H1 (cell line): ENCODE data around the gene NUMB. TPM values are rescaled to one million over a fixed set of nuclear protein-coding genes. Genes with fewer than 3 reads are reported as not detected.

Experiments
- ATF2 ChIP-seq: IDR thresholded peaks from 2 replicates; pipeline ENCODE4 v1.6.1; 2012; ENCODE audit warnings: low read length, inconsistent platforms
- BRCA1 ChIP-seq: IDR thresholded peaks from 2 replicates; pipeline ENCODE4 v1.6.1; 2012; ENCODE audit warnings: low read depth, low read length, improper control_type of control experiment
- CTBP2 ChIP-seq: IDR thresholded peaks from 2 replicates; pipeline ENCODE4 v1.7.0; 2011; ENCODE audit warnings: borderline replicate concordance, mild to moderate bottlenecking, moderate library complexity, mixed read lengths, low read length; ENCODE audit not compliant: insufficient read depth, insufficient read length
- CTCF ChIP-seq, 3 experiments: IDR thresholded peaks; 1 replicate in 2 of 3; 2 replicates in 1 of 3; pipeline versions ENCODE4 v1.5.1 to v1.6.1; 2011; ENCODE audit warnings: low read length in 3 of 3, mild to moderate bottlenecking in 3 of 3, inconsistent platforms in 2 of 3, low read depth in 1 of 3, moderate library complexity in 1 of 3; ENCODE audit not compliant: insufficient read depth in 1 of 3; ENCODE audit errors: control extremely low read depth in 1 of 3
- EGR1 ChIP-seq: IDR thresholded peaks from 2 replicates; pipeline ENCODE4 v1.6.1; 2011; ENCODE audit warnings: low read depth, low read length, borderline replicate concordance
- EP300 ChIP-seq, 2 experiments: IDR thresholded peaks; 1 replicate in 1 of 2; 2 replicates in 1 of 2; pipeline ENCODE4 v1.6.1; 2011 to 2012; ENCODE audit warnings: low read depth in 2 of 2, low read length in 2 of 2, mild to moderate bottlenecking in 2 of 2, borderline replicate concordance in 1 of 2, inconsistent platforms in 1 of 2, moderate library complexity in 1 of 2
- GABPA ChIP-seq: IDR thresholded peaks from 2 replicates; pipeline ENCODE4 v1.6.1; 2011; ENCODE audit warnings: mild to moderate bottlenecking, low read length, moderate library complexity, borderline replicate concordance; ENCODE audit not compliant: insufficient read depth
- HDAC2 ChIP-seq, 2 experiments: fragments of 300-600 bp in 1 of 2; sonication (generic) in 1 of 2; IDR thresholded peaks; 2 replicates each; pipeline ENCODE4 v1.6.1; 2011 to 2012; ENCODE audit warnings: low read depth in 2 of 2, low read length in 2 of 2, mild to moderate bottlenecking in 2 of 2, moderate library complexity in 2 of 2, borderline replicate concordance in 1 of 2, inconsistent platforms in 1 of 2
- RFX5 ChIP-seq: IDR thresholded peaks from 2 replicates; pipeline ENCODE4 v1.6.1; 2011; ENCODE audit warnings: low read depth, low read length, improper control_type of control experiment, borderline replicate concordance
- RXRA ChIP-seq: IDR thresholded peaks from 2 replicates; pipeline ENCODE4 v1.6.1; 2011; ENCODE audit warnings: low read depth, mild to moderate bottlenecking, low read length, moderate library complexity; ENCODE audit not compliant: insufficient read depth
- SIRT6 ChIP-seq: IDR thresholded peaks from one replicate; pipeline ENCODE4 v1.7.1; 2012; ENCODE audit warnings: low read length, inconsistent platforms
- SIX5 ChIP-seq: IDR thresholded peaks from 2 replicates; pipeline ENCODE4 v1.6.1; 2011; ENCODE audit warnings: mild to moderate bottlenecking, low read depth, low read length
- SP4 ChIP-seq: IDR thresholded peaks from 2 replicates; pipeline ENCODE4 v1.6.1; 2012; ENCODE audit warnings: low read length, inconsistent platforms
- SUZ12 ChIP-seq: fragments of 200-600 bp; sonication (generic); IDR thresholded peaks from 2 replicates; pipeline ENCODE4 v1.6.1; 2012; ENCODE audit warnings: mild to moderate bottlenecking, inconsistent platforms, low read length, moderate library complexity, mixed read lengths
- TBP ChIP-seq: IDR thresholded peaks from 2 replicates; pipeline ENCODE4 v1.6.1; 2011; ENCODE audit warnings: low read depth, low read length, improper control_type of control experiment
- TCF12 ChIP-seq: IDR thresholded peaks from 2 replicates; pipeline ENCODE4 v1.6.1; 2011; ENCODE audit warnings: low read depth, mild to moderate bottlenecking, low read length
- TEAD4 ChIP-seq: IDR thresholded peaks from 2 replicates; pipeline ENCODE4 v1.6.1; 2012; ENCODE audit warnings: low read depth, low read length, inconsistent platforms, mixed read lengths
- YY1 ChIP-seq: IDR thresholded peaks from 2 replicates; pipeline ENCODE4 v1.6.1; 2011; ENCODE audit warnings: low read depth, mild to moderate bottlenecking, low read length
- ZNF274 ChIP-seq: IDR thresholded peaks from 2 replicates; pipeline ENCODE4 v1.7.0; 2012; ENCODE audit warnings: low read length, borderline replicate concordance; ENCODE audit errors: extremely low read depth
- polyA plus RNA-seq, 7 experiments: library from polyadenylated mRNA; depleted of rRNA in 3 of 7; stranded (reverse) in 5 of 7; unstranded in 2 of 7; fragments of >200 nt in 5 of 7; fragments of 200-250 nt in 2 of 7; gene quantifications; 1 replicate in 5 of 7; 2 replicates in 1 of 7; 4 replicates in 1 of 7; pipeline versions ENCODE4 v1.2.1 to v1.2.3, GENCODE V29; 2011 to 2013; ENCODE audit warnings: missing spikeins in 2 of 7, mixed read lengths in 2 of 7
- total RNA-seq: library from RNA; stranded (reverse); fragmentation: NEBNext Ultra II Directional; extraction: Animal tissue kit (Norgen Biotek cat#: 25700); gene quantifications from 2 replicates; pipeline ENCODE4 v1.2.1, GENCODE V29; 2021

The NUMB gene
- total and polyA plus RNA-seq, 2 of the 8 experiments (the other 6 are each of a cell fraction or from before 2014, with no cell fraction given): 54.3 to 78.1 TPM

GRCh38 chr14:73458183-73458976, at the start of gene NUMB (continued):
- TF ChIP-seq TEAD4 (peak; percentile 54; the same call in 1 of the 2 replicates), HDAC2 (IDR thresholded peaks at IDR 0.05; ENCODE audit: borderline replicate concordance in 1 of 2, low read depth in 2 of 2, low read length in 2 of 2) (0 out of 4 replicates have a peak, but pooled peaks of 1 of the 2 experiments have one; percentile 14), ZNF274 (no peak), TBP (peak; percentile 93), SIRT6 (no peak), CTCF (IDR thresholded peaks at IDR 0.05; ENCODE audit: control extremely low read depth in 1 of 3, insufficient read depth in 1 of 3, low read depth in 1 of 3, low read length in 3 of 3) (no peak), YY1 (no peak), RFX5 (no peak), RXRA (no peak), EGR1 (peak; percentile 71; the same call in 1 of the 2 replicates), ATF2 (no peak), SIX5 (no peak), EP300 (IDR thresholded peaks at IDR 0.05; ENCODE audit: borderline replicate concordance in 1 of 2, low read depth in 2 of 2, low read length in 2 of 2) (no peak), SUZ12 (no peak), TCF12 (0 out of 2 replicates have a peak, but pooled peaks have one; percentile 77), BRCA1 (no peak), GABPA (no peak), CTBP2 (no peak), SP4 (peak; percentile 97)
